Stimulated activated CD8-positive, alpha-beta memory T cell treated with anti-CD3 and anti-CD28 coated beads, Interleukin-15, amount 100 ng/mL, for 1 hour (primary cell): Measurements from ENCODE around the gene MAPKAP1.
"Not testable (repeated sequence)": the region's sequence is repeated elsewhere in the genome, so short reads cannot be mapped to it uniquely, and the experiment has no call there.

Experiments used
- DNase-seq: peaks from one replicate; pipeline ENCODE4 v3.0.0-alpha.2; 2020; ENCODE audit warnings: low read depth

The MAPKAP1 gene

DNA sequence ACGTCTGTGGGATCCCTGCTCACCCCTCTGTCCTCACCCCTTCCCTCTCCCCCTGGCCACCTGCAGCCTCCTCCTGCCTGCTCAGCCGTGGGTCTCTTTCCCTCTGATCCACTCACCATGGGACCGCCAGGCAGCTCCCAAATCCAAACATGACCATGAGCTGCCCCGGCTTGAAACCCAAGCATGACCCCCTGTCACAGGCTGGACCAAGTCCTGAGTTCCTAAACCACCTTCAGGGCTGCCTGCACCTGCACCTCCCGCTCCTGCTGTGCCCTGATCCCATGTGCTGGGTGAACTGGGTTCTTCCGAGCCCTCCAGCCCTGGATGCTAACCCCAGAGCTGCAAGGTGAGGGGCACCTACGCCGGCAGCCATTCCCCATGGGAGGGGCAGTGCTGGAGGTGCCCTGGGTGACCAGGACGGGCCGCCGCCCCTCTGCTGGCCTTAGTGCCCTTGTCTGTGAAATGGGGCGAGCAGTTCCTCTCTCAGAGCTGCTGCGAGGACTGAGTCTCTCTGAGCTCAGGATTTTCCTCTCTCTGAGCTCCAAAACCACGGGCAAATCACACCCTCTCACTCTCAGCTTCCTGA, 295.7 kb downstream of the MAPKAP1 start:
- no peak for DNase-seq

DNA sequence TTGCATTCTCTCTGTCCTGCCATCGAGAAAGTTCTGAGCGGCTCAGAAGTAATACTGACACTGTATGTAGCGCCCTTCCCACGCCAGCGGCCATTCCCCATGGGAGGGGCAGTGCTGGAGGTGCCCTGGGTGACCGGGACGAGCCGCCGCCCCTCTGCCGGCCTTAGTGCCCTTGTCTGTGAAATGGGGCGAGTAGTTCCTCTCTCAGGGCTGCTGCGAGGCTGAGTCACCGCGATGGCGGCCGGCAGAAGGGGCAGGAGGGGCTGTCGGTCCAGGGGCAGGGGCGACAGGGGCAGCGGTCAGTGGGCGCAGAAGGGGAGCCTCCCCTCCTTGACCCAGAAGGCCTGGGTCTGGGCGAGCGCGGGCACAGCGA, 296.5 kb downstream of the MAPKAP1 start:
- DNase-seq, result no peak

DNA sequence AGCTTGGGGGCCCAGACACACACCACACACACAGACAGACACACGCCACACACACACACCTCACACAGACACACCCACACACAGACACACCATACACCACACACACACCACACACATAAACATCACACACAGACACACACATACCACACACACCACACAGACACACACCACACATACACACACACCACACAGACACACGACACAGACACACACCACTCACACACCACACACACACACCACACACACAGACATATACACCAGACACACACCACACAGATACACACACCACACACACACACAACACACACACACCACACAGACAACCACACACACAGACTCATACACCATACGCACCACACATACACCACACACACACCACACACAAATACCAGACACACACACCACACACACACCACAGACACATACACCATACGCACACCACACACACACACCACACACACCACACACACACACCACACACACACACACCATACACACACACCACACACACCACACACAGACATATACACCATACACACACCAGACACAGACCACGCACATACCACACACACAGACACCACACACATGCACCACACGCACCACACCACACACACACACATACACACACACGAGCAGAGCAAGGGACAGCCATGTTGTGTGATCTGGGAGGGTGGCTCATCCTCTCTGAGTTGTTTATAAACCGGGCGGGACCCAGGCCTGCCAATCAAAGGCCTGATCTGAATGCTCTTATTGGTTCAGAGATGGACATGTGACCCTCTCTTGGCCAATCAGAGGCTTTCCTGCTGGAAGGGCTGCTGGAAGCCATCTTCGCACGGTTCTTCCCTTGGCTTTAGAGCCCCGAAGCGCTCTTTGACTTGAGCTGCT, 297.1 kb downstream of the MAPKAP1 start:
- DNase-seq, result no peak

DNA sequence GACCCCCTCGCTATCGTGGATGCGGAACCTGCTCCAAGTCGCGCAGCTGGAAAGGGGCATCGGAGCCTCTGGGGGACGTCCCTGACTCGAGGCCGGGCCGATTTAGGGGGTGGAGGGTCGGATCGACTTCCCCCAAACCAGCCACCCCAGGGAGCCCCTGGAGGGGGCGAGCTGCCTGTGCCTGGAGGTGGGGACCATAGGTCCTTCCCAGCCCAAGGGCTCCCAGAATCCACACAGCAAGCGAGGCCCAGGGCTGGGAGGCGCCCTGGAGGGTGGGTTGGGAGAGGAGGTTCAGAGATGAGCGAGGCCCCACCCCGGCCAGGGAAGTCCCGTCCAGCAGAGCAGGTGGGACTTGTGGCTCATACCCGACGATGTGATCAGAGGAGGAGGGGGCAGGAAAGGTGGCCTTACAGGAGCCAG, 297.8 kb downstream of the MAPKAP1 start:
- DNase-seq, result no peak

DNA sequence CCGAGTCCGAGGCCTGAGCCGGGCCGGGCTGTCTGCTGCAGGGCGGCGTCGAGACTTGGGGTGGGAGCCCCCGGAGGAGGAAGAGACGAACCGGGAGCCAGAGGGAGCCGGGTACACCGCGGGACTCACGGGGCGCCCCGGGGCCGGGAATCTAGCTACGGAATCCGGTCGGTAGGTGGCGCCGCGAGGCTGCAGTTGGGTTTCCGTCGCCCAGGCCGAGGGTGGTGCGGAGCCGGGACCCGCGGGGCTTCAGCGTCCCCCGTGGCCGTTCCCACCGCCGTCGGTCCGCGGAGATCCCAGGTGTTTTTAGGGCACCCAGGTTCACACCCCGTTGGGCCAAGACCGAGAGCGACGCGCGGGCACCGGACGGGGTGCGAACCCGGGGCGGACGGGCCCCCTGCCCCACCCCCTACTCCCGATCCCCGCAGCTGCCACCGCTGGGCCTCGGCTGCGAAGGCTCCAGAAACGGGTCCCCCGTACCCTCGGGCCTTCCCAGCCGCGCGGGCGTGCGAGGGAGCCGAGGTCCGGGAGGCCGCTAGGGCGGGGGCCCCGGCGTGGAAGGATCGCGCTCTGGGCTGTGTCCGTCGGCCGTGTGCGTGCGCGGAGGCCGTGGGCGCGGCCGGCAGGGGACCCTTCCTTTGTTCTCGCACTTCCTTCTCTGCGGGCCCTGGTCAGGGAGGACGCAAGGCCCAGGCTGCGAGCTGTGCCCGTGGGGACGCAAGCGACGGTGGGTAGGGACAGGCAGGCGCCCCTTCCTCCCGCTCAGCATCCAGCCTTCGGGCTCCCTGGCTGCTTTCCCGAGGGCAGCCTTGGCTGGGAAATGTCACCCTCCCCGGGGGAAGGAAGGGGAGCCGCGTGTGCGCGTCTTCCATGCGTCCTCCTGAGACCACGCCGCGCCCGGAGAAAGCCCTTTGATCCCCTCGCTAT, 298.8 kb downstream of the MAPKAP1 start:
- DNase-seq, result peak; percentile 68

DNA sequence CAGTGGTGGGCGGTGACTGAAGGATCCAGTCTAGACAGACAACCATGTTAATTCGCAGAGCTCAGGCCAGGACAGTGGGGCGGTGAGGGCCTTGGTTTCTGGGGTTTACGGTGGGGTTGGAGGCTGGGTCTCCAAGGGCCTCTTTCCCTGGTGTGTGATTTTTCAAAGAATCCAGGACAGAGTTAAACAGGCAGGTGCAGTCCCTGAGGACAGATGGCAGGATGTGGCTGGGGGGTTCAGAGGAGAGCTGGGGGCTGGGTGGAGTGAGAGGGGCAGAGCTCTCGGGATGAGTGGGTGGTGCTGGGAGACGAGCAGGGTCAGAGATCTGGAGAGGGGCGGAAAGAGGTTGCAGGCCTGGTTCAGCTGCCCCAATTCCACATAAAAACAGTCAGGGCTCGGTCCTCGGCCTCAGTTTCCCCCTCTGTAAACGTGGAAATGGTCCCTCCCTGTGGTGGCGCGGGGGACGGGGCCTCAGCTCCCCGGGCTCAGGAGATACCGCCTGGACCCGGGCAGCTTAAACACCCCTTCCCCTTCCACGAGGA, 299.5 kb downstream of the MAPKAP1 start:
- DNase-seq, result no peak

DNA sequence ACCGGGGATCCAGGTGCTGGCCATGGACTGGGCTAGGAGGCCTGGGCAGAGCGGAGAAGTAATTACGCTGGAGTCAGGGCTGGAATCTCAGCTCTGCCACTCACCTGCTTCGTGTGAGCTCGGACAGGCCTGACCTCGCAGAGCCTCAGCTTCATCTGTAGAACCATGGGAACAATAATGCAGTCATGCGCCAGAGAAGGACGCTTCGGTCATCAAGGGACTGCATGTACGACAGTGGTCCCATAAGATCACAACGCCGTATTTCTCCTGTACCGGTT, 300.3 kb downstream of the MAPKAP1 start:
- no peak for DNase-seq

DNA sequence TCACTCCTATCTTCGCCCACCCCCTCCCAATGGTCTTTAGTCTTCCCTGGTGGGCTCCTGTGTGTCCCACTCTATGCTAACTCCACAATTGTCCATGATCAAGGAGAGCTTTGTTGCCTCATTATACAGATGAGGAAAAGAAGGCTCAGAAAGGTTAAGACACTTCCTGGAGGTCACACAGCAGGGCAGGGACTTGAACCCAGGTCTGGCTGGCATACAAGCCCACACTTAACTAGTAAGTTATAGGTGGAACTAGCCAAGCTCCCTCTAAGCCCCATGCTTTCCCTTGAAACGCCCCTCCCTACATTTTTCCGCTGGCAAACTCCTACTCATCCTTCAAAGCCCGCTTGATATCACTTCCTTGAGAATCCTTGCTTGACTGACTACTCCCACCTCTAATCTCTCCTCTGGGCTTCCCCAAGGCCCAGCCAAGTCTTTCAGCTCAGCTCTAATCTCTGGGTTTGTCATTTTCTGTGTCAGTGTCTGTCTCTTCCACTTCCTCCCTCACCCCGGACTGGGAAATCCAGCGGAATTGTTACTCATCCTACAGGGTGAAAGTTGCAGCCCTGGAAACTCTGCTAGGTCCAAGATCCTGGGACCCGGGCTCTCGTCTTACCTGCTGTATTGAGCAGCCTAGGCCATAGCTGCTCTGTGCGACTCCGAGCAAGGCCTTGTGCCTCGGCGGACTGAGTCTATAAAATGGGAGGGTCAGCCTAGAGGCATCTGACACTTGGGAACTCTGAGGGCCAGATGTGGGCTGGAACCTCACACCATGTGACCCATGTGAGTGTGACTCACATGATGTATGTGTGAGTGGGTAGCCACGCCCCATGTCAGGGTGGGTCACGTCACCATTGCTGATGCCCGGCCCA, 300.8 kb downstream of the MAPKAP1 start:
- no peak for DNase-seq

DNA sequence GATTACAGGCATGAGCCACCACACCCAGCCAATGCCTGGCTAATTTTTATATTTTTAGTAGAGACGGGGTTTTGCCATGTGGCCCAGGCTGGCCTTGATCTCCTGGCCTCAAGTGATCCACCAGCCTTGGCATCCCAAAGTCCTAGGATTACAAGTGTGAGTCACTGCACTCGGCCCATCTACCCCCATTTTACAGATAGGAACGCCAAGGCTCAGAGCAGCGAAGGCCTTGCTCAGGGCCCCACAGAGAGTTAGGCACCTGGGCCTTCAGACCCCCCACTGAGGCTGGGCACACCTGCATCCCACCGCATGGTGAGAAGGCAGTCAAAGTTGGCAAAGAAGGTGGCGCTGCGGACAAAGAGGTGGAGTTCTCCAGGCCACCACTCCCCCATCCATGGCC, 302.3 kb downstream of the MAPKAP1 start:
- no peak for DNase-seq

DNA sequence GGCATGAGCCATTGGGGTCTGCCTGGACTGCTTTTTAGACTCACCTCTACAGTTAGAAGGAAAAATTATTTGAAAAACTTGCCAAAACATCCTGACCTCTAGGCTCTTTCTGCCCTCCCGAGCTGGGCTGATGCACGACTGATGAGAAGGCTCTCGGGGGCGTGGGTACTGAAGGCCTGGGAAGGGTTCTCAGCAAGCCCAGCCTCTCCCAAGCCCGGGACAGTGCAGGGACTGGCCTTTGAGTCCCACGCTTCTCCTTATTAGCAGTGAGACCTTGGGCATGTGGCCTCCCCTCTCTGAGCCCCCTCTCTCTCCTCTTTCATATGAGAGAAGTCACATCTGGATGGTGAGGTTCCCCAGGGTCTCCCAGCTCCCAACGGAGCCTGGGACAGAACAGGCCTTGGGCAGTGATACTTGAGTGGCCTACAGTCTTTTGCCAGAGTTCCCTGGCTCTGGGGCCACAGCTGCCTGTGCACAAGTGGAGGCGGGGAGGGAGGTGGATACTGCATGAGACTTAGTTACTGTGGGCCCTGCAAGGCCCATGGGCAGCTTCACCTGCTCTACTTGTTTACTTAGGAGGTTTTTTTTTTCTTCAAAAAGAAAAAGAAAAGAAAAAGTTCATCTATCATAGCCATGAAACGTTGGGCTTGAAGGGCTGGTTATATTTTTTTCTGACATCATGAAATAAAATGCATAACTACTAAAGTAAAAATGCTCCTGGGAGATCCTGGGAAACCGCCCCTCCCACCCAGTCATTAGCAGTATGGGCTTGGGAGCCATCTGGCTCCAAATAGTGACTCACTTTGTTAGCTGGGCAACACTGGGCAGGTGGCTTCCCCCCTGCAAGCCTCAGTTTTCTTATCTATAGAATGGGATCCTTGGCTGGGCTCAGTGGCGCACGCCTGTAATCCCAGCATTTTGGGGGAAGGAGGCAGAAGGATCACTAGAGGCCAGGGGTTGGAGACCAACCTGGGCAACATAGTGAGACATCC, 306.0 kb downstream of the MAPKAP1 start:
- no peak for DNase-seq

DNA sequence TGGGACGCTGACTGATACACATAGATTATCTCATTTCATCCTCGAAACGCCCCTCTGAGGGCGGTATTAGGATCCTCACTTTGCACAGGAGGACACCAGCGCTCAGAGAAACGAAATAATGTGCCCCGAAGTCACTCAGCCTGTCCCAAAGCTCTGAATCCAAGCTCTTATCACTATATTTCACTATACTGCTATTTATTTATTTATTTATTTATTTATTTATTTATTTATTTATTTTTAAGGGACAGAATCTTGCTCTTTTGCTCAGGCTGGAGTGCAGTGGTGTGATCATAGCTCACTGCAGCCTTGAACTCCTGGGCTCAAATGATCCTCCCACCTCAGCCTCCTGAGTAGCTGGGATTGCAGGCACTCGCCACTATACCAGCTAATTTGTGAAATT, 306.8 kb downstream of the MAPKAP1 start:
- DNase-seq, result not testable (repeated sequence)

DNA sequence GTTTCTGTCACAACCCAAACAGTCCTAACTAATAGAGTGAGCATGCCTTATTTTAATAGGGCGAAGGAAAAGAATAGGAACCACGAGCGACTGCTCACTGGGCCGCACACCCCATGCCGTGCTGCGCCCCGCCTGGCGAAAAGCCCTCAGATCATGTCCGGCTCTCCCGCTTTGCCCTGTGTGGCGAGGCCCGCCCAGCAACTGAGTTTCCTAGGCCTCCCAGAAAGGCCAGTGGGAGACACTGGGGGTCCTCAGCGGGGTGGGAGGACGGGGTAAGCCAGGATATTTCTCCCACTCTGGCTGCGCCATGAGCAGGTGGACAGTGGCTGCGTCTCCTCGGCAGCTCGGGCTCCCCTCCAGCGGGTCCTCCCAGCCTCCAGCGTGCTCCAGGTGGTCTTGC, 307.3 kb downstream of the MAPKAP1 start:
- DNase-seq, result no peak

DNA sequence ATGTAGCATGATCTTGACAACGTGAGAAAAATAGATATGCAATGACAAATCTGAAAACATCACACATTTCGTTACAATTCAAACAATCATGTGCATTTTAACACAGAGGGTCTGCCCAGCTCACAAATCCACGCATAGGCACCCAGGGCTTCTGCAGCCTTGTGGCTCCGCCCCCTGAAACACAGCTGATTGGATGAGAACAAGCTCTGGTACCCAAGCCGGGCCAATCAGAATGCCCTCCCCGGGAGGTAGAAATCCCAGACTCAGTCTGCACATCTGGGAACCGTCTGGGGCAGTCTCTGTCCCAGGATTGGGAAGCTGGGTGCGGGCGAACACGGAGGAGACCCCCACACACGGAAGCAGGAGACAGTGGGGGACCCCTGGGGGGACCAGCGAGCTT, 307.8 kb downstream of the MAPKAP1 start:
- DNase-seq, result no peak

DNA sequence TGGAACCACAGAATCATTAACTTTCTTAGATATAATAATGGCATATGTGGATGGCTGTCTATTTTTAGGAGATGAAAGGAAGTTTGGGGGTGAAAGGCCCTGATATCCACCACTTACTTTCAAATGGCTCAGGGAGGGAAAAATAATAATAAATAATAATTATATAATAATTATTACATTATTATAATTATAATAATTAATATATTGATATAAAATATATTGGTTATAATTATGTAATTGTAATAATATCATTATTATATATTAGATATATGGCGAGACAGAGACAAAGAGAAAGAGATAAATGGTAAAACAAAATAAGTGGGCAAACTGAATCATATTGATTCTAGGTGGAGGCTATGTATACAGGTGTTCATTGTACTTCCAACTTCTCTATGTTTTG, 308.8 kb downstream of the MAPKAP1 start:
- DNase-seq, result no peak

DNA sequence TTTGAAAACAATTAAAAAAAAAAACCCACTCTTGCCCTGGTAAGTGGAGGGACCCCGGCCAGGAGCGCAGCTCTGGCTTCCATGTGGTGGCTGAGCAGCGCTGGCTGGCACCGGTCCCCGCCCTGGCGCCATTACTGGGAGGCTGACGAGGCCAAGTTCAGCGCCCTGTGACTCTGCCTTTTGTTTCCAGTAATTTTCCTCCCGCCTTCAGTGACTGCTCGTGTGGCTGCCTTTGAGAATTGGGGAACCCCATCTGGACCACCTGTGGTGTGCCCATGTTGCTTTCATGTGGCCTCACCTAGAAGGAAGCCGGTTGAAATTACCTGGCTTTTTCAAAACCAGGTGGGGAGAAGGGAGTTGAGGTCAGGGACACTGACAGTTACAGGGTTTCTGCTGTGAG, 309.3 kb downstream of the MAPKAP1 start:
- DNase-seq, result no peak

DNA sequence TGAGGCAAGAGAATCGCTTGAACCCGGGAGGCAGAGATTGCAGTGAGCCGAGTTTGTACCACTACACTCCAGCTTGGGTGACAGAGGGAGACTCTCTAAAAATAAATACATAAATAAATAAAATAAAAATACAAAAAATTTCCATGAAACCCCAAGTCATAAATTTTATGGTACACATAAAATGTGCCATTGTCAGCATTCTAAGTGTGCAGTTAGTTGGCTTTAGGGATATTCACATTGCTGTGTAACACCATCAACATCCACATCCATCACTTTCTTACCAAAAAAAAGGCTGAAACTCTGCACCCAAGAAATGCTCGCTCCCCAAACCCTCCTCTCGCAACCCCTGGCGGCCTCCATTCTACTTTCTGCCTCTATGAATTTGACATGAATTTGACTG, 310.2 kb downstream of the MAPKAP1 start:
- no peak for DNase-seq

DNA sequence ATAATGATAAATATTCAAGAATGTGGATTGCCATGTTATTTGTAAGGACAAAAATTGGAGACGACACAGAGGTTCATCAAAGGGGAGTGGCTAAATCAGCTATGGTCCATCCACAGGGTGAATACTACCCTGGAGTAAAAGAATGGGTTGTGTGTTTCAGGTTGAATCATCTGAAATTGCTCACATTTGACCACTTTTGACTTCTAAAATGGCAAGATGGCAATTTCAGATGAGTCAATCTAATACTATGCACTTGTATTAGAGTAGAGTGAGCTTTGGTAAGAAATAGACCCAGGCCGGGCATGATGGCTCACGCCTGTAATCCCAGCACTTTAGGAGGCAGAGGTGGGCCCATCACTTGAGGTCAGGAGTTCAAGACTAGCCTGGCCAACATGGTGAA, 313.6 kb downstream of the MAPKAP1 start:
- DNase-seq, result no peak

DNA sequence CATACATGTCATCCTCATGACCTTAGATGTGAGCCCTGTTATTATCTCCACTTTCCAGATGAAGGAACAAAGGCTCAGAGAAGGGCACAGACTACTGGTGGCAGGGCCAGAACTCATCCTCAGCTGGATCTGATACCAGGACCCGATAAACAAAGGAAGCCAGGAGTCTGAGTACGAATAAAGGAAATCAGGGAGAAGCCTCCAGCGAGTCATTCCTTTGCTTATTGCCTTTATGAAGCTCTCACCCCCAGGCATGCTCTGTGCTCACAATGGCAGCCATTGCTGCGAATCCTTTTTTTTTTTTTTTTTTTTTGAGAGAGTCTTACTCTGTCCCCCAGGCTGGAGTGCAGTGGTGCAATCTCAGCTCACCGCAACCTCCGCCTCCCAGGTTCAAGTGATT, 315.3 kb downstream of the MAPKAP1 start:
- DNase-seq, result no peak

DNA sequence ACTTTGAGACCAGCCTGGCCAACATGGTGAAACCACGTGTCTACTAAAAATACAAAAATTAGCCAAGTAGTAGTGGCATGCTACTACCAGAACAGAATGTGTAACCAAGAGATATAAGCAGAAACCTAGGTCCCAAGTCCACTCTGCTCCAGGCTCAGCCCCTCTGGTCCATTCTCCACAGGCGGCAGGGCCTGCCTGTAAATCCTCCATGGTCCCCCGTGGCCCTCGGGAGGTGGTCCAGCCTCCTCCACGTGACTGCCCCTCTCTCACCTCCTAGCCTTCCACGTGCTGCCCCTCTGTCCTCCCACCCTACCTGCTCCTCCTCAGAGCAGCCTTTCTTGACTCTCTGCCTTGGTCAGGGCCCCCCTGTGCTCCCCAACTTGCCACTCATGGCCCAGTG, 318.0 kb downstream of the MAPKAP1 start:
- DNase-seq, result no peak

DNA sequence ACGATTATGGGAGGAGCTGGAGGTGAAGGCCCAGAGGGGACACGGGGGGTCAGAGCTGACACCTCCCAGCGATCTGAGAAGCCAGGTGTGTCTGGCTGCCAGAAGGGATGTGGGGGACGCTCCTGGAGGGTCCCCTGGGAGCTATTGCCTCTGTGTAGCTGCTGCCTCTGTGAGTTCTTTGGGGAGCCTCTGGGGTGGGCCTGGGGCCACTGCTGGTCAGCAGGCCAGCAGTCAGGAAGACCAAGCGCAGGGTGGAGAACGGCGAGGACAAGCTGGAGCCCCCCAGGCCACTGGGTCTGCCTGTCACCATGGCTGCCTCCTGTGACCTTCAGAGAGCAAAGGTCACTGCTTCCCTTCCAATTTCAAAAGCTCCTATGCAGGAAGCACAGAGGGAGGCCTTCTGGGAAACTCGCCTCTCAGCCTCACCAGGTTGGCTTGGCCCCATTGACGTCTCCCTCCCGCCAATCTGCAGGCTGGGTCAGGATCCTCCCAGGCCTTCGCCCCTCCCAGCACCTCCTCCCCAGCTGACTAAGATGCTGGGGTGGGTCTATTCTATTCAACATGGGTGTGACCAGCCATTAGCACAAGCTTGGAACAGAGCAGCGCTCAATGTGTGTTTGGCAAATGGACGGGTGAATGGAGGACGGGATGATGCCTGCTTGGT, 319.0 kb downstream of the MAPKAP1 start:
- DNase-seq, result no peak
